NCI-H2196 (cell line): Measurements from ENCODE around the gene CCM2.

Source experiments
- DNase-seq: peaks from one replicate; lab custom pipeline; 2025; ENCODE audit not compliant: unreplicated experiment; lab: John Stamatoyannopoulos, UW

CCM2 gene

DNA sequence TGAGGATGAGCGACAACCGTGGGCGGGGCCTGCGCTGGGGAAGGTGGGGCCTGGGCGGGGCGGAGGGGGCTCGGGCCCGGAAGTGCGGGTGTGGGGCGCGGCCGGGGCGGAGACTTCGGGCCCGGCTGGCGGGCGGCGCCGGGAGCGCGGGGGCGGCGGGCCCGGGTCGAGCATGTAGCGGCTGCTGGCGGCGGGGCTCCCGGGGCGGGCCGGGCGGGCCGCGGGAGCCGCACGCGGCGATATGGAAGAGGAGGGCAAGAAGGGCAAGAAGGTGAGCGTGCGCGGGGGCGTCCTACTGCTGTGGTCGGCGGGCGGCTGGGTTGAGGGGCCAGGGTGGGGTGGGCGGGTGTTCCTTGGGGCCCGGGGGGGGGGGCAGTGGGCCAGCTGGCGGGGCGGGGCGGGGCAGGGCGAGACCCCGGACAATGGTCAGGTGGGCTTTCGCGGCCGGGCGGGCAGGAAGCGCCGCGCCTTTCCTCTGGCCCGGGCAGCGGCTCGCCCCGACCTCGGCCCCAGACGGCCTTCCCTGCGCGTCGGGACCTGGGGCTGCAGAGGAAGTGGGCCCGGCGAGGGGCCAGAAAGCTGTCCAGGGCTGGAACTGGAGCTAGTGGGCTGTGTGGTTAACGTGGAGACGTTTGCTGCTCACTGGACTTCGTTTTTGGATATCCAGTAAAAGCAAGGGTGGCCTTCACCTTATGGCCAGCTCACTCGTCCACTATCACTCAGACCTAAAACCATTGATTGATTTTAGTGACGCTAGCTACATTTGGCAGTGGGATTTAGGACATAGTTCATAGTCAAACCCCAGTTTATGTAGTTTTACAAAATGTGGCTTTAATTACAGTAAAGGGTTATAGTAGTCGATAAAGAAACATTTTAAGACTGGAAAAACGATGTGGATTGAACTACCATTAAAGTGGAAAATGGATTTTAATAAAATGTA is at the start of gene CCM2:
CCM2 (plus strand) TSS at position 109 of the 940 bp plus-strand sequence; CDS start at position 242, 133 bp downstream.
- no peak for DNase-seq

DNA sequence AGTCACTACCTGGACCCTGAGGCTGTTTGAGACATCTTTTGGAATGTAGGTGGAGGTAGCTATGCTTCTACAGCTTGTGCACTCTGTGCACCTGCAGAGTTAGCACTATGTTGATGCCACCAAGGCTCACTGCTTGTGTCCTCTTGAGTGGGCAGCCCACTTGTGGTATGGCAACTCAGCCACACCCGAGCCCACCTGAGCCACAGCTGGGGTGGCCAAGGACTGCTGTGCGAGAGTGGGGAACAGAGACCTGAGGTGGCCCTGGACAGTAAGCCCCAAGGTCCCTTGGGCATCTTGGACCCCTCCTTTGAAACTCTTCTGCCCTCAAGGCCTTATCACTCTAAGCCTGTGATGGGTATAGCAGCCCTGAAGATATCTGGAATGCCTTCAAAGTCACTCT is 46.8 kb upstream of the CCM2 start:
- DNase-seq, result no peak

- DNase-seq, result no peak
Measured at GRCh38 chr7:44955733-44956132, 44.3 kb upstream of the CCM2 start.

- no peak for DNase-seq
Measured at GRCh38 chr7:44956157-44956766, 43.7 kb upstream of the CCM2 start.

- no peak for DNase-seq
Measured at GRCh38 chr7:44958645-44959344, 41.2 kb upstream of the CCM2 start.

GRCh38 chr7:44959433-44959951 is 40.5 kb upstream of the CCM2 start:
- DNase-seq, result no peak

DNA sequence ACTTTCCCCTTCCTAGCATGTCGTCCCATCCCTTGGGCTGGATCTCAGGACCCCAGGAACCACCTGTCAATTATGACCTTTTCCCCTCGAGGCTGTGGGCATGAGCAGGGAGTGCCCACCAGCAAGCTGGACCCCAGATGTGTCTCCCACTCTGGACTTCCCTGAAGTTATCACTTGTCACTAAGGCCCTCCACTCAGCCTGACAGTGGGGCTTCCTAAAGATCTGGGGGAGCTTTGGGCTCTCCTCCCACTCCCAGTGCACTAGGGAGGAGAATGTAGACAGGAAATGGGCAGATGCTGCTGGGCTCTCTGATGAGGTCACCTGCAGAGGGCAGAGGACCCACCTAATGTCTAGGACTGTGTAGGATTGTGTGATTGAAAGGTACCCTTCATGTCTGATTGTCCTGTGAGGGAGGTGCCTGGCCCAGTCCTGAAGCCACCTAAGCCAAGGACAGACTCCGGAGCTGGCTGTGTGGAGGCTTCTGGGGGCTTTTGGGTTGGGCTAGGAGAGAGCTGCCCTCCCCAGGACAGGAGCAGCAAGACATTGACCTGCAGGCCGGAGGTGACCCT is 39.9 kb upstream of the CCM2 start:
- DNase-seq, result no peak

DNA sequence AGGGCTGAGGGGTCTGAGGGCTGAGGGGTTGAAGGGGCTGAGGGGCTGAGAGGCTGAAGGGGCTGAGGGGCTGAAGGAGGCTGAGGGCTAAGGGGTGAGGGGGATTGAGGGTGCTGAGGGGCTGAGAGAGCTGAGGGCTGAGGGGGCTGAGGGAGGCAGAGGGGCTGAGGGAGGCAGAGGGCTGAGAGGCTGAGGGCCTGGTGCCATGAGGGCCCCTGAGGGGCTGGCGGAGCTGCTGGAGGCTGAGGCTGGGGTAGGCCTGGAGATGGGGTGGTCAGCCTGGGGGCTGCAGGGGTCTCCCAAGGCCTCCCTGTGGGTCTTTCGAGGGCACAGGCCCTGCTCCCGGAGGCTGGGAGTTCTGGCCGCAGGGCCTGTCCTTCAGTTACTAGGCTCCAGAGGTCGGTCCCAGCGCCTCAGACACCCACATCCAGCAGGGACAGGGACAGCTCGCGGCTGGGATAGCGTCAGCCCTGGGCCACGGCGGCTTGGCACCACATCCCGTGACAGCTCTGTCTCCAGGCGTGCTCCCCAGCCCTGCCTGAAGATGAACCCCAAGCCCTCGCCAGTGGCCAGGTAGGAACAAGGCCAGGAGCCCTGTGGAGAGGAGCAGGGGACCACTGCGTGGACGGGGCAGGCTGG is 38.0 kb upstream of the CCM2 start:
- no peak for DNase-seq

GRCh38 chr7:44962483-44963251 is 37.3 kb upstream of the CCM2 start:
- DNase-seq, result no peak

- no peak for DNase-seq
Measured at GRCh38 chr7:44963364-44964290, 36.4 kb upstream of the CCM2 start.

- DNase-seq, result no peak
Measured at GRCh38 chr7:44964384-44964830, 35.6 kb upstream of the CCM2 start.

DNA sequence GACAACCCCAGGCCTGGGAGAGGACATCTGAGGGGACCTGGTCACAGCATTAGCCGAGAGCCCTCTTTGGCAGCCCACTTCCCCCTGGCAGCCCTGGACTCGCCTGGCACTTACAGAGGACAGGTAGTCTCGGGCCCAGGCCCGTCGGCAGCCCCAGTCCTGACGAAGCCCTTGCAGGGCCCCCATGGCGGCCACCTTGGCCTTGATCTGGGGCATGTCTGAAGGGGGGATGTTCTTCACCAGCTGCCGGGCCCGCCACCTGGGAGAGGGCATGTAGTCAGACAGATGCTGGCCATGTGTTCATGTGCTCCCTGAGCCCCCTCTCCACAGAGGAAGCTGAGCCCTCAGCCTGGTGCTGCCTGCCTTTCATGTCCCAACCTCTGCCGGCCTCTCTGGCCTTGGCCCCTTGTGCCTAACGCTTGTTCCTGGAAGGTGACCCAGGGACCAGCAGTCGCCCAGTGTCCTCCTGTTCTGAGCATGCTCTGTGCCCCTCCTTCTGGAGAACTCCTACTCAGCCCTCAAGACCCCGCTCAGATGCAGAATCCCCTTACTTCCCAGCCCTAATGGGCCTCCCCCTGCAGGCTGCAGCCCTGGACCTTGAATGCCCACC is 35.1 kb upstream of the CCM2 start:
- no peak for DNase-seq

- DNase-seq, result no peak
Measured at GRCh38 chr7:44965441-44965903, 34.5 kb upstream of the CCM2 start.

GRCh38 chr7:44965937-44966730 is 33.9 kb upstream of the CCM2 start:
- no peak for DNase-seq

- DNase-seq, result no peak
Measured at GRCh38 chr7:44966731-44967538, 33.1 kb upstream of the CCM2 start.

DNA sequence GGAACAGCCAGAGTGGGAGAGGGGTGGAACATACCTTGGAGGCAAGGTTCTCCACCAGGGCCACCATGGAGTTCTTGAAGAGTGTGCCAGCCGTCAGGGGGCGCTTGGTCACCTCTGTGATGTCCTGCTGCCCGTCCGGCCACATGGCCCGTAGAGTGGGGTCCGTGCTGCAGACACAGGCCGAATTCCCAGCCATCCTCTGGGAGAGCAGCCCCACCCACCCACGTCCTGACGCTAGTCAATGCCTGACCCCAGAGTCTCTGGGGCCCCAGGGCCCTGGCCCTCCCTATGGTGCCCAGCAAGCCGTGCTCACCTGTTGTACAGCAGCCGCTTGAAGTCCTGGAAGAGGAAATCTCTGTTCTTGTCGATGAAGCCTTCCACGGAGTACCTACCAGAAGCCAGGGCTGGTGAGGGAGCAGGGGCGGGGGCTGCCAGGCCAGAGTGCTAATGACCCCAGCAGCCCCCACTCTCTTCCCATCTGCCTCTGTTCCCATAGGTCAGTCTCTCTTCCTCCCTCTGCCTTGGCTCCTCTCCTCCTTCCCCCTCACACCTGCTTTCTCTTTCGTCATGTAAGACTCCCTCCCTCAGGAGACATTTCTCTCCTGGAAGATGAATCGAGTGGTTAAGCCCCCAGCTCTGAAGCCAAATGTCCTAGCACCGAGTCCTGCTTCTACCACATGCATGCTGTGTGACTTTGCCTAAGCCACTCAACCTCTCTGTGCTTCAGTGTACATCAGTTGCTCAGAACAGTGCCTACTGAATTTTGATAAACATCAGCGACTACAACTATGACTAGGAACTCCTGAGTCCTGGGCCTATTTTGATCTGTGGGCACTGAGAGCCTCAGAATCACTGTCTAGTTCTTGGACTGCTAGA is 32.2 kb upstream of the CCM2 start:
- DNase-seq, result no peak
